ENCODE data around the gene PLEKHH2. TPM values are rescaled to one million over a fixed set of nuclear protein-coding genes. Genes with fewer than 3 reads are reported as not detected.
A peak's percentile ranks its signal among the peaks of the same experiment; 100 is the strongest.

The PLEKHH2 gene
- total RNA-seq, 1 experiment from 2014 or later: 2.5 TPM

DNA sequence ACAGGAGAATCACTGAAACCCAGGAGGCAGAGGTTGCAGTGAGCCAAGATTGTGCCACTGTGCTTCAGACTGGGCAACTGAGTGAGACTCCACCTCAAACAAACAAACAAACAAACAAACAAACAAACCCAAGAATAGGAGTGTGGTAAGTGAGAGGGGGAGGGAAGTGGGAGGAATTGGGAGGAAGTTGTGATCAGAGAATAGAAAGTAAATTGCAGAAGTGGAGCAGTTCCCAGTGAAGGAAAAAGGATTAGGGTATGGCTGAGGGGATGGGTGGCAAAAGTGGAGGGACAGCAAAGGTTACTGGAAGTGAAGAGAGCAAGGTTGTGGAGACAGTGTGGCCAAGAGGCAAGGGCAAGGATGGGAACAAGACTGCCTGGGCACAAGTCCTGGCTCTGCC, 80.3 kb downstream of the PLEKHH2 start:
- no peak for DNase-seq (ENCODE audit: low read depth)

GRCh38 chr2:43718530-43719124, 81.6 kb downstream of the PLEKHH2 start:
- peak; percentile 30 for DNase-seq (ENCODE audit: low read depth)

- no peak for DNase-seq (ENCODE audit: low read depth)
Measured at GRCh38 chr2:43724728-43725526, 87.9 kb downstream of the PLEKHH2 start.

DNA sequence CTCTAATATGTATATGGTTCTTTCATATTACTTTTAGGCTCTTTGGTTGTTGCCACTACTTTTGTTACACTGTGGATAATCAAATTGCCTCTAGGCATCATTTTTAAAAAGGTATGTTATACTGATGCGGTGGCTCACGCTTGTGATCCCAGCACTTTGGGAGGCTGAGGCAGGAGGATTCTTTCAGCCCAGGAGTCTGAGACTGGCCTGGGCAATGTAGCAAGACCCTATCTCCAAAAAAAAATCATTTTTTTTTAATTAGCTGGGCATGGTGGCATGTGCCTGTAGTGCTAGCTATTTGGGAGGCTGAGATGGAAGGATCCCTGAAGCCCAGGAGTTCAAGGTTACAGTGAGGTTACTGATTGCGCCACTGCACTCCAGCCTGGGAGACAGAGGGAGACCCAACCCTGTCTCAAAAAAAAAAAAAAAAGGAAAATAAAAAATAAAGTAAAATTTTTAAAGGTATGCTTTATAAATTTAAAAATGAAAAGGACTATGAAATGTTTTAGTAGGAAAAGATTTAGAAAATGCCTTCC, 88.7 kb downstream of the PLEKHH2 start:
- DNase-seq (ENCODE audit: low read depth): no peak

DNA sequence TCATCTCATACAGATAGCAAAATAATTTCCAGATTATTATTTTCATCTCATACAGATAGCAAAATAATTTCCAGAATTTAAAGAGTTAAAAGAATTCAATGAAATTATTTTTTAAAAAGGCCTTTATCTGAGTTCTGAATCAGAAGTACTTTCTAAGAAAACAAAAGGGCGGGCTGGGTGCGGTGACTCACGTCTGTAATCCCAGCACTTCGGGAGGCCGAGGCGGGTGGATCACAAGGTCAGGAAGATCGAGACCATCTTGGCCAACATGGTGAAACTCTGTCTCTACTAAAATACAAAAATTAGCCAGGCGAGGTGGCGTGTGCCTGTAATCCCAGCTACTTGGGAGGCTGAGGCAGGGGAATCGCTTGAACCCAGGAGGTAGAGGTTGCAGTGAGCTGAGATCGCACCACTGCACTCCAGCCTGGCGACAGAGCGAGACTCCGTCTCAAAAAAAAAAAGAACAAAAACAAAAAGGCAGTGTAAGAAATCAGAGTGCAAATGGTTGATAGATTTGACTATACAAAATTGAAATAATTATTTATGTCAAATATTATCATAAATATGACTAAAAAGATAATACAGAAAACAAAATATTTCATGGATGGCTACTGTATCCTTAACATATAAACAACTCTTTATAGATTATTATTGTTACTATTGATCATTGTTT, 90.0 kb downstream of the PLEKHH2 start:
- DNase-seq (ENCODE audit: low read depth): peak; percentile 65

GRCh38 chr2:43727634-43728014, 90.6 kb downstream of the PLEKHH2 start:
- no peak for DNase-seq (ENCODE audit: low read depth)

DNA sequence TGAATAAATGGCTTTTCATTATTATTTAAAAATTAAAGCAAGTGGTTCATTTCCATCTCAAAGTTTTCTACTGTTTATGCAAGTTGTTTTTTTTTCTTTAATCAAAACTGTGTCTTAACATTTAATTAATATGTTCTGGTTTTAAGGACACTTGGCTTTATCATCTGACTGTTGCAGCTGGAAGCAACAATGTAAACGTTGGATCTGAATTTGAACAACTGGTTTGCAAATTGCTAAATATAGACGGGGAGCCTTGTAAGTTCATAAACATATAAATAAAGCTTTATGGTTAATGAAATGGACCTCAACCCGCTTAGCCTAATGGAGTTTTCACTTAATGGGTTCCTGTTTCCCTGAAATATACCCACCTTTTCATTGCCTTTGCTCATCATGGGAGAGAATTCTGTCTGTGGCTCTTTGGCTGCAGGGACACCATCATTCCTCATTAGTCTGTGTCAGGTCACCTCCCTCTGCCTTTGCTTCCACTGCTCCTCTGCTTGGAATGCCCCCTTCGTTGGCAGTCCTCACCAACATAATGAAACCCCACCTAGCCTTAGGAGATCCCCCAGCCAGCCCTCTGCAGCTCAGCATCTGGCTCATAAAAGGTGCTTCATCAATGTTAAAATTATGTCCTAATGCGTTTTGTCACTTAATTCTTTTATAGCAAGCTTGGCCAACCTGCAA, 92.6 kb downstream of the PLEKHH2 start:
- DNase-seq (ENCODE audit: low read depth): no peak

DNA sequence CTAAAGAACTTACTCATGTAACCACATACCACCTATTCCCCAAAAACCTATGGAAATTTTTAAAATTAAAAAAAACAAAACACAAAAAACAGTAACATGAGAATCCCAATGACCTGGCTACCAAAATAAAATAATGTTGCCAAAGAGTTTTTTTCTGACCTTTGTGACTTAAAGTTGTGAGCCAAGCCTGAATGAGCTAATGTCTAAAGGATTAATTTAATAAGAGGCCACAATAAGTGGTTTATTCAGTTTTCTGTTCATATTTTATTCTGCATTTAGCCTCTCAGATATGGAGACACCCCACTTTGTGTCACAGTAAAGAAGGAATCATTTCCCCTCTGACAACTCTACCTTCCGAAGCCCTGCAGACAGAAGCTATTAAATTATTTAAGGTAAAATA, 94.2 kb downstream of the PLEKHH2 start:
- no peak for DNase-seq (ENCODE audit: low read depth)

DNA sequence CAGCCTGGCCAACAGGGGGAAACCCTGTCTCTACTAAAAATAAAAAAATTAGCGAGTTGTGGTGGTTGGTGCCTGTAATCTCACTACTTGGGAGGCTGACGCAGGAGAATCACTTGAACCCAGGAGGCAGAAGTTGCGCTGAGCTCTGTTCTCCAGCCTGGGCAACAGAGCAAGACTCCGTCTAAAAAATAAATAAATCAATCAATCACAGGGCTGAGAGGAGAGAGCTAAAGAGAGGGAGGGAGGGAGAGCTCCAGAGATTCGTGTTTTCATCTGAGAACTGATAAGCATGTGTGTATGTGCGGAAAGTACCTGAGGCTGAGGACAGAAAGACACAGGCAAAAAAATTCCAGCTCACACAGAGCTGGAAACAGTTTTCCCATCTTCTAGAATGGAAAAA, 99.6 kb downstream of the PLEKHH2 start:
- no peak for DNase-seq (ENCODE audit: low read depth)

- DNase-seq (ENCODE audit: low read depth): peak; percentile 84
Measured at GRCh38 chr2:43737097-43737854, 100.2 kb downstream of the PLEKHH2 start.

DNA sequence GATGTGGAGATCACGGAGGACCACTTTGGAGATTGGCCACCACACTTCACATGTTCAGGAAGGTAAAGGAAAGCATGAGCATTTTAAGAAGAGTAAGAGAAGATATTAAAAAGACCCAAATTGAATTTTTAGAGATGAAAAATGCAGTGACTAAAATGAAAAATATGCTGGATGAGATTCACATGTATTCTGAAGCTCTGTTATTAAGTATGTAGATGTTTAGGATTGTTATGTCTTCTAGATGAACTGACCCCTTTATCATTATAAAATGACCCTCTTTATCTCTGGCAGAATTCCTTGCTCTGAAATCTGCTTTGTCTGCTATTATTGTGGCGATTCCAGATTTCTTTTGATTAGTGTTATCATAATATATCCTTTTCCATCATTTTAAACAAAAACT, 100.8 kb downstream of the PLEKHH2 start:
- no peak for DNase-seq (ENCODE audit: low read depth)

- DNase-seq (ENCODE audit: low read depth): no peak
Measured at GRCh38 chr2:43738257-43738656, 101.2 kb downstream of the PLEKHH2 start.

- no peak for DNase-seq (ENCODE audit: low read depth)
Measured at GRCh38 chr2:43743706-43744105, 106.6 kb downstream of the PLEKHH2 start.

DNA sequence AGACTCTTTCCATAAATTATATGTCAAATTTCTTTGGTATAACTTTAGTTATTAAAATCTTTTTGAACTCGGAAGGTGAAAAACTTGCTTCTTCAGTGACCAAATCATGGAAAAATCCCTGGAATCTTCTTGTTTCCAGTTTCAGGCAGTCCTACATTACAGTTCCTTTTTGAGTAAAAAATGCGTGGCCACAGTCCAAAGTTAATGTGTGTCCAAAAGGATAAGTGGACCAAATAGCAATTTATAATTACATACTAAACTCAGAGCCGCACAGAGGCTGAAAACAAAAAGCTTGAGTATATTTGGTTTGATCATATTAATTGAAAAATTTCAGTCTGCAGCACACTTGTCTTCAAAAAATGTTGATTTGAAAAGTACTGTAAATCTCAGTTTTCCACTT, 108.4 kb downstream of the PLEKHH2 start:
- peak; percentile 38 for DNase-seq (ENCODE audit: low read depth)

DNA sequence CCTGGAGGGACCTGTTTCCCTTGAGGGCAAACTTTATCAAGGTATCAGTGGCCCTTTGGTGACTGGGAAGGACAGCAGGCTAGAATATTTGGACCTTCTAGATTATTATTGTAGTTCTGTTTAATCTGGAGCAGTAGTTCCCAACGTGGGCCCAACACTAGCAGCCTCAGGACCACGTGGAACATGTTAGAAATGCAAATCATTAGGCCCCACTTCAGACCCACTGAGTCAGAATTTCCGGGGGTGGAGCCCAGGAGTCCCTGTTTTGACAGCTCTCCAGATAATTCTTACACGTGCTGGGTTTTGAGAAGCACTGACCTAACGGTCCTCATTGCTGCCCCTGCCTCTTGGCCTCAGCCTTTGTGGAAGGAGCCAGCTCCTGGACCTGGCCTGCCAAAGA, 111.3 kb downstream of the PLEKHH2 start:
- DNase-seq (ENCODE audit: low read depth): no peak

- no peak for DNase-seq (ENCODE audit: low read depth)
Measured at GRCh38 chr2:43749583-43749982, 112.5 kb downstream of the PLEKHH2 start.

DNA sequence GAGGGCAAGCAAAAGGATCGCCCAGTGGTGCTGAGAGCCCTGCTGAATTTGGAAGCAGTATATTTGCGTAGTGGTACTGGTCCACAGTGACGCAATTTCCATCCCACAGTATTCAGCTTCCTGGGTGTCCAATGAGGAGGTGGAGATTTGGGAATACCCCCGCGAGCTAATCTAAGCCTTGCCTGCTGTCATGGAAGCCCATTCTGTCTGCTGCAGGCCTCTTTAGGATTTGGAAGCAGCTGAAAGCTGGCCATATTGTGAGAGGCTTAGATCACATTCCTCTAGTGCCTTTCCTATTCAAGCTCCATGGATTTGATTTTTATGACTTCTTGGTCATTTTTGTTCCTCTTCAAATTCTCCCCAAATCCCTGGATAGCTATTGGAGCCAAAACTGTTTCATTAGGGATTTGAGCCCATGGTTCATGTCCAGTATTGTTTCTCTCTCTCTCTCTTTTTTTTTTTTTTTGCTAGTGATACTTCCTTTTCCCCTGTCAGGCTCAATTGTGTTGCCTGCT, 114.5 kb downstream of the PLEKHH2 start:
- no peak for DNase-seq (ENCODE audit: low read depth)

DNA sequence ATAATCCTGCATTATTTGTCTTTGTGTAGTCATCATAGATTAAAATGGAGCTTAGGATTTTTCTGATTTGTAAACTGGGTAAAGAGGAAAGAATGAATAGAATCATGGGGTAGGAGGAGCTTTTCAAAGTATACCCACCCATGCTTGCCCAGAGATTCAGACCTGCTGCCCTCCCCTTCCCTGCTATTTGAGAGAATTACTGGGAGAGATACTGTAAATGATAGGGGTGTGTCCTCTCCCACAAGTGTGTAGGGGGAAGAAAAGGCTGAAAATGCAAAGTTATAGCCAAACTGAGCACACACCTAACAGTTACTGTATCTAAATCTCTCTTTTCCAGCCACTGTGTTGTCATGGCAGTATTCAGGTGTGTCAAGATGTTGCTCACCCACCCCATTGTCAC, 115.2 kb downstream of the PLEKHH2 start:
- DNase-seq (ENCODE audit: low read depth): no peak

- DNase-seq (ENCODE audit: low read depth): no peak
Measured at GRCh38 chr2:43754180-43754579, 117.1 kb downstream of the PLEKHH2 start.

DNA sequence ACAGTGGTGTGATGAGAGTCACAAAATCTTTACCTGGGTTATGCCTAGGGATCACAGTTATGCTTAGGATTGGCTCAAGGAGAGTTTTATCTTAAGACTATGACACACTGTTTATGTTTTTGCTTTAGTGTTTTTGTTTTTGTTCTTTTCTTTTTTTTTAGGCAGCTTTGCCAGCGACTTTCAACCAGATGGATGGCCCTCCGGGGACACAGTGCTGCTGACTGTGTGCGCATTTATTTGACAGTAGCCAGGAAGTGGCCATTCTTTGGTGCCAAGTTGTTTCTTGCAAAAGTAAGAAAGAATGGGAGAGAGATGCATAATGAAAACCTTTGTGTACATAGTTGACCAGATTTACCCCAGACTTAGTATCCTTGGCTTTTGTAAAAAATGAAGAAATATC, 121.7 kb downstream of the PLEKHH2 start:
- peak; percentile 80 for DNase-seq (ENCODE audit: low read depth)

- peak; percentile 88 for DNase-seq (ENCODE audit: low read depth)
Measured at GRCh38 chr2:43759195-43759594, 122.1 kb downstream of the PLEKHH2 start.
